ENCODE data around the gene ZBTB16.

ZBTB16 gene

DNA sequence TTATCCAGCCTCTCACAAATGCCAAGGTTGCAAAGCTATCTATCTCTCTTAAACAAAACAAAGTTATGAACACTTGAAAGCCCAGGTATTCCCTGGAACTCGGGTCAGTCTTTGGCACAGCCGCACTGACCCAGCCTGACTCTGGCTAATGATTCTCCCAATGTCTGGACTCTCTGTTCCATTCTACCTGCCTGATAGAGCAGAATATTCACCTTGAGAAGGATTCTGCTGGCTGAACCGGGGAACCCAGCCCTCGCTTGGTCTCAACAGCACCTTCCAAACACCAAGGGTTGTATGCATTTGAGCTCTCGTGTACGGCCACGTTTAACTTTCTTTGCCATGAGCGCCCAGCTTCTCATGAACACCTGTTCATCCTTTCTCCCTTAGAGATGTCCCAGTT, 116.8 kb downstream of the ZBTB16 start:
- TF ChIP-seq EZH2 (IDR thresholded peaks at IDR 0.05; ENCODE audit: borderline replicate concordance, low read depth, low read length, severe bottlenecking), result no peak
- TF ChIP-seq, protein P1, sequence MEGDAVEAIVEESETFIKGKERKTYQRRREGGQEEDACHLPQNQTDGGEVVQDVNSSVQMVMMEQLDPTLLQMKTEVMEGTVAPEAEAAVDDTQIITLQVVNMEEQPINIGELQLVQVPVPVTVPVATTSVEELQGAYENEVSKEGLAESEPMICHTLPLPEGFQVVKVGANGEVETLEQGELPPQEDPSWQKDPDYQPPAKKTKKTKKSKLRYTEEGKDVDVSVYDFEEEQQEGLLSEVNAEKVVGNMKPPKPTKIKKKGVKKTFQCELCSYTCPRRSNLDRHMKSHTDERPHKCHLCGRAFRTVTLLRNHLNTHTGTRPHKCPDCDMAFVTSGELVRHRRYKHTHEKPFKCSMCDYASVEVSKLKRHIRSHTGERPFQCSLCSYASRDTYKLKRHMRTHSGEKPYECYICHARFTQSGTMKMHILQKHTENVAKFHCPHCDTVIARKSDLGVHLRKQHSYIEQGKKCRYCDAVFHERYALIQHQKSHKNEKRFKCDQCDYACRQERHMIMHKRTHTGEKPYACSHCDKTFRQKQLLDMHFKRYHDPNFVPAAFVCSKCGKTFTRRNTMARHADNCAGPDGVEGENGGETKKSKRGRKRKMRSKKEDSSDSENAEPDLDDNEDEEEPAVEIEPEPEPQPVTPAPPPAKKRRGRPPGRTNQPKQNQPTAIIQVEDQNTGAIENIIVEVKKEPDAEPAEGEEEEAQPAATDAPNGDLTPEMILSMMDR (IDR thresholded peaks at IDR 0.05; ENCODE audit: borderline replicate concordance, extremely low read depth, low read length, poor library complexity, severe bottlenecking), result no peak
- Histone ChIP-seq H3K36me3 (ENCODE audit: insufficient read depth, low read length) (no peaks in the 10 kb centered on the region), H3K79me2 (ENCODE audit: insufficient read depth, low read length) (no peaks in the 10 kb centered on the region), H3K9ac (ENCODE audit: low read depth, low read length) (no peak overlapping the region), H2AFZ (ENCODE audit: low read depth, low read length) (no peak overlapping the region), H3K4me1 (ENCODE audit: insufficient read depth, low read length) (0 out of 2 replicates have a peak, but pooled peaks cover 3% of the 10 kb centered on the region), H3K4me3 (ENCODE audit: low read depth in 1 of 2, low read length in 2 of 2) (no peak overlapping the region), H3K4me2 (ENCODE audit: insufficient read depth, low read length) (no peak overlapping the region), H3K27ac (ENCODE audit: low read length) (no peak overlapping the region), H3K9me3 (ENCODE audit: insufficient read depth, low read length, severe bottlenecking) (no peaks in the 10 kb centered on the region), H4K20me1 (ENCODE audit: insufficient read depth, low read length) (no peaks in the 10 kb centered on the region), H3K27me3 (ENCODE audit: insufficient read depth, low read length, poor library complexity) (peaks cover 26% of the 10 kb centered on the region)
- ATAC-seq (ENCODE audit: insufficient read depth, low read depth) (no peak), DNase-seq (no peak)

DNA sequence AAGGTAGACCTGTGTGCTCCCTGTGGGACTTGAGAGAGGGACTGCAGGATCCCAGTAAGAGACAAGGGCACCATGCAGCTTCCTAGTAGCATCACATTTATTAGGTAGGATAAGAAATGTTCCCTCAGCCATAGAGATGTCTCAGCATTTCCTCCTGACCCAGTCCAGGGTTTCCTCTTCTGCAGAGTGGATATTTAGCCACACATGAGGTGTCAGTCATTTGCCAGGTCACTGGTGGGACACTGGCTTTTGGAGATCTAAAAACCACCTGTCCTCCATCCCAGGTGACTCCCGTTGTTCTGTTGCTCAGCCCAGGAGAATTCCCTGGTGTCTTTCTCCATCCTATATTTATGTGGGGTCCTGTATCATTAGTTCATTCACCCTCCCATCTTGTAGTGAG, 119.1 kb downstream of the ZBTB16 start:
- no peaks in the 10 kb centered on the region for H3K9me3 ChIP-seq (ENCODE audit: insufficient read depth, low read length, severe bottlenecking)
- peaks cover 12% of the 10 kb centered on the region for H3K27me3 ChIP-seq (ENCODE audit: insufficient read depth, low read length, poor library complexity)
- no peaks in the 10 kb centered on the region for H4K20me1 ChIP-seq (ENCODE audit: insufficient read depth, low read length)
- H3K4me3 ChIP-seq (ENCODE audit: low read depth in 1 of 2, low read length in 2 of 2), result no peak overlapping the region
- H3K27ac ChIP-seq (ENCODE audit: low read length), result no peak overlapping the region
- no peak overlapping the region for H3K9ac ChIP-seq (ENCODE audit: low read depth, low read length)
- TF ChIP-seq, protein P1 (IDR thresholded peaks at IDR 0.05; ENCODE audit: borderline replicate concordance, extremely low read depth, low read length, poor library complexity, severe bottlenecking), result no peak
- no peak for TF ChIP-seq EZH2 (IDR thresholded peaks at IDR 0.05; ENCODE audit: borderline replicate concordance, low read depth, low read length, severe bottlenecking)
- H3K4me2 ChIP-seq (ENCODE audit: insufficient read depth, low read length), result no peak overlapping the region
- no peaks in the 10 kb centered on the region for H3K36me3 ChIP-seq (ENCODE audit: insufficient read depth, low read length)
- no peak for DNase-seq
- H2AFZ ChIP-seq (ENCODE audit: low read depth, low read length), result no peak overlapping the region
- ATAC-seq (ENCODE audit: insufficient read depth, low read depth), result no peak
- H3K4me1 ChIP-seq (ENCODE audit: insufficient read depth, low read length), result peaks cover 12% of the 10 kb centered on the region
- H3K79me2 ChIP-seq (ENCODE audit: insufficient read depth, low read length), result no peaks in the 10 kb centered on the region

DNA sequence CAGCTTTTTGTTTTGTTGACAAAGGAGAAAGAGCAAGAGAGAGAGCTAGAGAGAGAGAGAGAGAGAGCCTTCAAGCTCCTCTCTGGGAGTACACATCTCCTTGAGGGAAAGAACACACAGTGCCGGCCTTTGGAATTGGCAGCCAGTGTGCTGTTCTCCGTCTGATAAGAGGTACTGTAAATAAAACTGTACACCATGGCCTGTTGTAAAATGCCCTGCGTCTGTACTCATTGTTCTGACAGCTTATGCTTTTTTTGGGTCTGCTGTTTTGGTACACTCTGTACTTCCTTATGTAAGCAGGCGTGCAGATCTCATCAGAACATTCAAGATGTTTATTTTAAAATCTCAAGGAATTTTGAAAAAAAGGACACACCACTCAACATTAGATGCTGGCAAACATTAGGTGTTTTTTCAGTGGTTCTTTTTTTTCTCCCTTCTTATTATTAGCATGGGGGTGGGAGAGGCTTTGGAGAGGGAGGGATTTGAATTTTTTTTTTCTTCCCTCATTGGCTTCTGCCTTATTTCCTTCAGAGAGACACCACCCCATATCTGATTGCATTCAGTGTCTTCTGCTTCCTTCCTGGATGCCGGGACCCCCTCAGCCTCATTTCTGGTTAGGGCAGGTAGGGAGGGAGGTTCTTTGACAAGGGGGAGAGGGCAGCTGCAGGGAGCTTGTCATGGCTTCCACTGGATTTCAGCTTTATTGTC, 119.9 kb downstream of the ZBTB16 start:
- Histone ChIP-seq H3K4me3 (ENCODE audit: low read depth in 1 of 2, low read length in 2 of 2) (no peak overlapping the region), H3K4me2 (ENCODE audit: insufficient read depth, low read length) (no peak overlapping the region), H3K79me2 (ENCODE audit: insufficient read depth, low read length) (no peaks in the 10 kb centered on the region), H3K9me3 (ENCODE audit: insufficient read depth, low read length, severe bottlenecking) (no peaks in the 10 kb centered on the region), H3K27ac (ENCODE audit: low read length) (no peak overlapping the region), H3K36me3 (ENCODE audit: insufficient read depth, low read length) (no peaks in the 10 kb centered on the region), H3K9ac (ENCODE audit: low read depth, low read length) (no peak overlapping the region), H4K20me1 (ENCODE audit: insufficient read depth, low read length) (no peaks in the 10 kb centered on the region), H3K27me3 (ENCODE audit: insufficient read depth, low read length, poor library complexity) (peaks cover 12% of the 10 kb centered on the region), H3K4me1 (ENCODE audit: insufficient read depth, low read length) (peaks cover 14% of the 10 kb centered on the region), H2AFZ (ENCODE audit: low read depth, low read length) (no peak overlapping the region)
- TF ChIP-seq, protein P1 (IDR thresholded peaks at IDR 0.05; ENCODE audit: borderline replicate concordance, extremely low read depth, low read length, poor library complexity, severe bottlenecking), result no peak
- TF ChIP-seq EZH2 (IDR thresholded peaks at IDR 0.05; ENCODE audit: borderline replicate concordance, low read depth, low read length, severe bottlenecking), result no peak
- ATAC-seq (ENCODE audit: insufficient read depth, low read depth), result no peak
- no peak for DNase-seq

All from DND-41 (cell line).